Loucy (cell line): Measurements from ENCODE around the gene DMC1.

Experiments
- H2AFZ ChIP-seq: fragments of 200-600 bp; sonication (generic); 2 replicates; pipeline ENCODE4 v1.6.0; 2016; ENCODE audit warnings: antibody characterized with exemption, mild to moderate bottlenecking, low read length, moderate library complexity
- H3F3A ChIP-seq: fragments of 200-600 bp; 2 replicates; pipeline ENCODE4 v1.6.0; 2016; ENCODE audit warnings: antibody characterized with exemption, low read depth, mild to moderate bottlenecking
- H3K27me3 ChIP-seq: fragments of 200-600 bp; sonication (generic); 2 replicates; pipeline ENCODE4 v1.6.1; 2014; ENCODE audit warnings: low read length, mild to moderate bottlenecking; ENCODE audit not compliant: insufficient read depth, poor library complexity, severe bottlenecking
- H3K36me3 ChIP-seq: fragments of 200-600 bp; sonication (generic); 2 replicates; pipeline ENCODE4 v1.6.1; 2016; ENCODE audit warnings: low read length; ENCODE audit not compliant: insufficient read depth
- H3K4me1 ChIP-seq: fragments of 200-600 bp; sonication (generic); 2 replicates; pipeline ENCODE4 v1.5.1; 2014; ENCODE audit warnings: low read length, mild to moderate bottlenecking; ENCODE audit not compliant: insufficient read depth, poor library complexity, severe bottlenecking
- H3K4me2 ChIP-seq: fragments of 200-600 bp; sonication (generic); 2 replicates; pipeline ENCODE4 v1.6.0; 2014; ENCODE audit warnings: antibody characterized with exemption, low read length, low read depth, mild to moderate bottlenecking; ENCODE audit not compliant: poor library complexity, severe bottlenecking
- H3K4me3 ChIP-seq: fragments of 200-600 bp; sonication (generic); 2 replicates; pipeline ENCODE4 v1.5.1; 2014; ENCODE audit warnings: low read length, mild to moderate bottlenecking, mixed read lengths; ENCODE audit not compliant: poor library complexity, severe bottlenecking
- H3K79me2 ChIP-seq: fragments of 200-600 bp; sonication (generic); 2 replicates; pipeline ENCODE4 v1.6.1; 2014; ENCODE audit warnings: low read length; ENCODE audit not compliant: insufficient read depth
- H3K9ac ChIP-seq: fragments of 200-600 bp; sonication (generic); 2 replicates; pipeline ENCODE4 v1.6.0; 2014; ENCODE audit warnings: mild to moderate bottlenecking, low read depth, low read length, moderate library complexity; ENCODE audit not compliant: poor library complexity, severe bottlenecking
- H3K9me2 ChIP-seq: fragments of 200-600 bp; sonication (generic); replicated peaks from 2 replicates; pipeline ENCODE4 v1.6.1; 2016; ENCODE audit warnings: low read depth, low read length, mixed read lengths
- H3K9me3 ChIP-seq: fragments of 200-600 bp; sonication (generic); 2 replicates; pipeline ENCODE4 v1.6.1; 2014; ENCODE audit warnings: mild to moderate bottlenecking, antibody characterized with exemption, low read length, low read depth; ENCODE audit not compliant: insufficient read depth
- H4K20me1 ChIP-seq: fragments of 200-600 bp; sonication (generic); 2 replicates; pipeline ENCODE4 v1.6.0; 2014; ENCODE audit warnings: antibody characterized with exemption, low read length, mild to moderate bottlenecking; ENCODE audit not compliant: insufficient read depth, poor library complexity, severe bottlenecking
- EZH2phosphoT487 ChIP-seq: fragments of 200-600 bp; IDR thresholded peaks from 2 replicates; pipeline ENCODE4 v1.6.1; 2018; ENCODE audit warnings: antibody characterized with exemption, mild to moderate bottlenecking, moderate library complexity, borderline replicate concordance
- TF ChIP-seq, protein P1 (sequence below): fragments of 200-600 bp; sonication (generic); conservative IDR thresholded peaks from 2 replicates; pipeline ENCODE4 v1.5.1; 2014; ENCODE audit warnings: mild to moderate bottlenecking, antibody characterized with exemption, low read length

Gene DMC1

DNA sequence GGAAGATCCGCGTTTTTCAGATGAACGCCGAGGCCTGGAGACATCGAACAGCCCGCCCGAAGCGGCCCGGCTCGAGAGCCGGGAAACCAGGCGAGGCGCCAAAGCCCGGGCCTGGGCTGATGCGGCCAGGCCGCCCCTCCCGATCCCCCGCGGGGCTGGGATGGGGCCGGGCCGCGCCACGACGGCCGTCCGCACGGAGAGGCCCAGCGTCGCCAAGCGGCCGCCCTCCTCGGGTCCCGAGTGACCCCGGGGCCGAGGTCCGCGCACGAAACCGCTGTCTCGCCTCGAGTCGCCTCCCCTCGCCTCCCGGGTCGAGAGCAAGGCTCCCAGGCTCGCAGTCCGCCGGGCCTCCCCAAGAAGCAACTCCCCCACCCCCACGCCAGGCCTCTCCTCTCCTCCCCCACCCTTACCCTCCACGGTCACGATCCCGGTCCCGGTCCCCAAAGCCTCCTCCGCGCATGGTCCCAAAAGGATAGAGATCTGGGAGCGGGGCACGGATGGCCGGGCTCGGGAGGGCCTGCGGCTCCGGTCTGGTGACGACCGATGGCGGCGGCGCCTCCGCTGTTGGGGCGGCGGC, 64.4 kb downstream of the DMC1 start:
- peaks cover 59% of the 10 kb centered on the region for H3K79me2 ChIP-seq
- peak overlapping the region; percentile 99 for H3K4me2 ChIP-seq
- H3K4me1 ChIP-seq = peaks cover 46% of the 10 kb centered on the region
- peaks cover 8% of the 10 kb centered on the region; the same call in 1 of the 2 replicates for H3K36me3 ChIP-seq
- peak overlapping the region; percentile 74 for H2AFZ ChIP-seq
- peak overlapping the region; percentile 91 for H3K9ac ChIP-seq
- H3F3A ChIP-seq = no peaks in the 10 kb centered on the region
- no peaks in the 10 kb centered on the region for H3K9me2 ChIP-seq
- no peaks in the 10 kb centered on the region for H3K9me3 ChIP-seq
- H4K20me1 ChIP-seq = peaks cover 48% of the 10 kb centered on the region
- H3K4me3 ChIP-seq = peak overlapping the region; percentile 91
- H3K27me3 ChIP-seq = no peaks in the 10 kb centered on the region
- TF ChIP-seq, protein P1, sequence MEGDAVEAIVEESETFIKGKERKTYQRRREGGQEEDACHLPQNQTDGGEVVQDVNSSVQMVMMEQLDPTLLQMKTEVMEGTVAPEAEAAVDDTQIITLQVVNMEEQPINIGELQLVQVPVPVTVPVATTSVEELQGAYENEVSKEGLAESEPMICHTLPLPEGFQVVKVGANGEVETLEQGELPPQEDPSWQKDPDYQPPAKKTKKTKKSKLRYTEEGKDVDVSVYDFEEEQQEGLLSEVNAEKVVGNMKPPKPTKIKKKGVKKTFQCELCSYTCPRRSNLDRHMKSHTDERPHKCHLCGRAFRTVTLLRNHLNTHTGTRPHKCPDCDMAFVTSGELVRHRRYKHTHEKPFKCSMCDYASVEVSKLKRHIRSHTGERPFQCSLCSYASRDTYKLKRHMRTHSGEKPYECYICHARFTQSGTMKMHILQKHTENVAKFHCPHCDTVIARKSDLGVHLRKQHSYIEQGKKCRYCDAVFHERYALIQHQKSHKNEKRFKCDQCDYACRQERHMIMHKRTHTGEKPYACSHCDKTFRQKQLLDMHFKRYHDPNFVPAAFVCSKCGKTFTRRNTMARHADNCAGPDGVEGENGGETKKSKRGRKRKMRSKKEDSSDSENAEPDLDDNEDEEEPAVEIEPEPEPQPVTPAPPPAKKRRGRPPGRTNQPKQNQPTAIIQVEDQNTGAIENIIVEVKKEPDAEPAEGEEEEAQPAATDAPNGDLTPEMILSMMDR = no peak
- no peak for TF ChIP-seq EZH2phosphoT487

DNA sequence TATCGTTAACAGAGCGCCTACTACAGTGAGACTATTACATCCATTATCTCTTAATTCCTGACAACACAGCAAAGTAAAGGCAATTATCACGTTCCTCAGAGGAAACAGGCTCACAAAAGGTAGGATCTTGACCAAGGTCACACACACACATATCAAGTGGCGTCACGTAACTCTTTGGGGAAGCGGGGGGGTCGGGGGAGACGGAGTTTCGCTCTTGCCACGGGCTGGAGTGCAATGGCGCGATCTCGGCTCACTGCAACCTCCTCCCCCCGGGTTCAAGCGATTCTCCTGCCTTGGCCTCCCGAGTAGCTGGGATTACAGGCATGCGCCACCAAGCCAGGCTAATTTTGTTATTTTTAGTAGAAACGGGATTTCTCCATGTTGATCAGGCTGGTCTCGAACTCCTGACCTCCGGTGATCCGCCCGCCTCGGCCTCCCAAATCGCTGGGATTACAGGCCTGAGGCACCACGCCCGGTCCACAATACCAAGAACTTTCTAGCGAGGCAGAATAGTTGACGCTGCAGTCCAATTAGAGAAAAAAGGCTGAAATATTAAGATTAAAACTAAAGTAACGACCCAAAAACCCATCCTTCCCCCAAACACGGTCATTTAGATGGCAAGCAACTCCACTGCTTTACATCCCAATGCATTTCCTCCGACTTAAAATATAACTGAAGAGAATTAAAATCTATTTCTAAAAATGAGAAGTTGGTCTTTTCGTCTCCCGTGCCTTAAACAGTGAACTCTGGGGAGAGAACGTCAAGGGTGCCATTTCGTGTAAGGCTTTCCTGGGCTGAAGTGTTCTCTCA, 65.0 kb downstream of the DMC1 start:
- Histone ChIP-seq H3K9me2 (no peaks in the 10 kb centered on the region), H3F3A (no peaks in the 10 kb centered on the region), H3K9me3 (no peaks in the 10 kb centered on the region), H4K20me1 (peaks cover 53% of the 10 kb centered on the region), H3K4me2 (peak overlapping the region; percentile 99), H3K36me3 (peaks cover 13% of the 10 kb centered on the region; the same call in 1 of the 2 replicates), H3K4me1 (peaks cover 46% of the 10 kb centered on the region), H3K27me3 (no peaks in the 10 kb centered on the region), H2AFZ (no peak overlapping the region), H3K9ac (peak overlapping the region; percentile 91), H3K79me2 (peaks cover 66% of the 10 kb centered on the region), H3K4me3 (peak overlapping the region; percentile 91)
- TF ChIP-seq EZH2phosphoT487 = no peak
- TF ChIP-seq, protein P1 = no peak

- Histone ChIP-seq H3K9ac (peak overlapping the region; percentile 91), H3K36me3 (peaks cover 32% of the 10 kb centered on the region), H2AFZ (no peak overlapping the region), H4K20me1 (peaks cover 72% of the 10 kb centered on the region), H3K27me3 (no peaks in the 10 kb centered on the region), H3K79me2 (peaks cover 86% of the 10 kb centered on the region), H3K9me3 (no peaks in the 10 kb centered on the region), H3F3A (no peaks in the 10 kb centered on the region), H3K4me2 (peak overlapping the region; percentile 99), H3K4me1 (peaks cover 57% of the 10 kb centered on the region), H3K4me3 (peak overlapping the region; percentile 91), H3K9me2 (no peaks in the 10 kb centered on the region)
- TF ChIP-seq, protein P1 = no peak
- TF ChIP-seq EZH2phosphoT487 = no peak
Observed at GRCh38 chr22:38503021-38503420, 67.0 kb downstream of the DMC1 start.
